Mesenchymal stem cell (in vitro differentiated cells and primary cell): ENCODE measurements around the gene DEFB123. TPM values are rescaled to one million over a fixed set of nuclear protein-coding genes. Genes with fewer than 3 reads are reported as not detected.

Experiments used
- DNase-seq: peaks from one replicate; pipeline ENCODE4 v3.0.0-alpha.2; 2013
- H2AFZ ChIP-seq: one replicate; pipeline ENCODE4 v1.6.1; 2013; ENCODE audit warnings: low read depth, mild to moderate bottlenecking, control low read depth, inconsistent platforms, low read length, moderate library complexity
- H2AK5ac ChIP-seq: 2 replicates; pipeline ENCODE4 v1.6.1; 2013; ENCODE audit warnings: low read length, moderate library complexity, mild to moderate bottlenecking, inconsistent platforms; ENCODE audit not compliant: severe bottlenecking
- H2BK120ac ChIP-seq: one replicate; pipeline ENCODE4 v1.6.1; 2013; ENCODE audit warnings: low read depth, mild to moderate bottlenecking, inconsistent platforms, low read length, moderate library complexity
- H2BK12ac ChIP-seq, 2 experiments: one replicate each; pipeline ENCODE4 v1.6.1; 2013; ENCODE audit warnings: inconsistent platforms in 2 of 2, low read length in 2 of 2, mild to moderate bottlenecking in 2 of 2, moderate library complexity in 2 of 2, control low read depth in 1 of 2
- H2BK15ac ChIP-seq: one replicate; pipeline ENCODE4 v1.6.1; 2013; ENCODE audit warnings: mild to moderate bottlenecking, low read depth, inconsistent platforms; ENCODE audit not compliant: poor library complexity, severe bottlenecking
- H2BK5ac ChIP-seq: 2 replicates; pipeline ENCODE4 v1.6.1; 2013; ENCODE audit warnings: low read depth, mild to moderate bottlenecking, low read length, control low read depth, inconsistent platforms; ENCODE audit not compliant: poor library complexity, severe bottlenecking
- H3K14ac ChIP-seq, 2 experiments: one replicate each; pipeline ENCODE4 v1.6.1; 2013; ENCODE audit warnings: inconsistent platforms in 2 of 2, low read length in 2 of 2, control low read depth in 1 of 2, mild to moderate bottlenecking in 1 of 2, moderate library complexity in 1 of 2
- H3K18ac ChIP-seq, 2 experiments: one replicate each; pipeline ENCODE4 v1.6.1; 2013; ENCODE audit warnings: inconsistent platforms in 2 of 2, low read length in 2 of 2, control low read depth in 1 of 2, low read depth in 1 of 2, mild to moderate bottlenecking in 1 of 2
- H3K23ac ChIP-seq, 2 experiments: one replicate each; pipeline ENCODE4 v1.6.1; 2013; ENCODE audit warnings: inconsistent platforms in 2 of 2, low read length in 2 of 2, mild to moderate bottlenecking in 2 of 2, moderate library complexity in 2 of 2, control low read depth in 1 of 2
- H3K27ac ChIP-seq: 2 replicates; pipeline ENCODE4 v1.5.1; 2013; ENCODE audit warnings: mild to moderate bottlenecking, moderate library complexity, low read length, control low read depth, inconsistent platforms; ENCODE audit not compliant: poor library complexity, severe bottlenecking
- H3K27me3 ChIP-seq, 2 experiments: 2 replicates each; pipeline versions ENCODE4 v1.6.1 to v1.7.0; 2013; ENCODE audit warnings: low read length in 2 of 2, mild to moderate bottlenecking in 2 of 2, moderate library complexity in 2 of 2, control low read depth in 1 of 2, inconsistent platforms in 1 of 2; ENCODE audit not compliant: control insufficient read depth in 1 of 2, insufficient read depth in 1 of 2
- H3K36me3 ChIP-seq, 2 experiments: 2 replicates each; pipeline versions ENCODE4 v1.6.1 to v1.7.0; 2013; ENCODE audit warnings: low read length in 2 of 2, control low read depth in 1 of 2, inconsistent platforms in 1 of 2, low read depth in 1 of 2, mild to moderate bottlenecking in 1 of 2; ENCODE audit not compliant: insufficient read depth in 2 of 2, control insufficient read depth in 1 of 2
- H3K4ac ChIP-seq, 2 experiments: one replicate each; pipeline ENCODE4 v1.6.1; 2013; ENCODE audit warnings: inconsistent platforms in 2 of 2, low read length in 2 of 2, mild to moderate bottlenecking in 2 of 2, moderate library complexity in 2 of 2, control low read depth in 1 of 2, low read depth in 1 of 2
- H3K4me1 ChIP-seq: 2 replicates; pipeline ENCODE4 v1.6.1; 2013; ENCODE audit warnings: low read depth, low read length, control low read depth; ENCODE audit not compliant: control insufficient read depth, insufficient read depth
- H3K4me2 ChIP-seq: 2 replicates; pipeline ENCODE4 v1.6.1; 2013; ENCODE audit warnings: low read length, mild to moderate bottlenecking, inconsistent platforms; ENCODE audit not compliant: poor library complexity, severe bottlenecking
- H3K4me3 ChIP-seq, 2 experiments: 2 replicates each; pipeline versions ENCODE4 v1.5.1 to v1.7.0; 2013; ENCODE audit warnings: low read length in 2 of 2, mild to moderate bottlenecking in 2 of 2, control low read depth in 1 of 2, low read depth in 1 of 2; ENCODE audit not compliant: insufficient read depth in 1 of 2
- H3K79me1 ChIP-seq: replicated peaks from 2 replicates; pipeline ENCODE4 v1.6.1; 2013; ENCODE audit warnings: mild to moderate bottlenecking, control low read depth, low read length, inconsistent platforms; ENCODE audit not compliant: poor library complexity, severe bottlenecking
- H3K9ac ChIP-seq: 2 replicates; pipeline ENCODE4 v1.7.0; 2013; ENCODE audit warnings: mild to moderate bottlenecking, low read length, moderate library complexity
- H3K9me3 ChIP-seq: 2 replicates; pipeline ENCODE4 v1.7.0; 2013; ENCODE audit warnings: mild to moderate bottlenecking, low read length; ENCODE audit not compliant: control insufficient read depth
- H4K8ac ChIP-seq: one replicate; pipeline ENCODE4 v1.6.1; 2013; ENCODE audit warnings: inconsistent platforms, mild to moderate bottlenecking, low read length, moderate library complexity
- H4K91ac ChIP-seq: one replicate; pipeline ENCODE4 v1.6.1; 2013; ENCODE audit warnings: mild to moderate bottlenecking, low read length, inconsistent platforms
- WGBS: methylation state at CpG from one replicate; pipeline ENCODE4 v1.1.7; 2013; ENCODE audit warnings: mixed read lengths; 5-methylcytosine and 5-hydroxymethylcytosine counted together
- polyA plus RNA-seq, 2 experiments: library from polyadenylated mRNA; stranded (reverse); fragments of 200-250 nt; gene quantifications; one replicate each; pipeline ENCODE4 v1.2.3, GENCODE V29; 2013

Gene DEFB123, protein sequence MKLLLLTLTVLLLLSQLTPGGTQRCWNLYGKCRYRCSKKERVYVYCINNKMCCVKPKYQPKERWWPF
- not detected for polyA plus RNA-seq (2013, experiment 1 of 2)
- polyA plus RNA-seq (2013, experiment 2 of 2), result not detected

DNA sequence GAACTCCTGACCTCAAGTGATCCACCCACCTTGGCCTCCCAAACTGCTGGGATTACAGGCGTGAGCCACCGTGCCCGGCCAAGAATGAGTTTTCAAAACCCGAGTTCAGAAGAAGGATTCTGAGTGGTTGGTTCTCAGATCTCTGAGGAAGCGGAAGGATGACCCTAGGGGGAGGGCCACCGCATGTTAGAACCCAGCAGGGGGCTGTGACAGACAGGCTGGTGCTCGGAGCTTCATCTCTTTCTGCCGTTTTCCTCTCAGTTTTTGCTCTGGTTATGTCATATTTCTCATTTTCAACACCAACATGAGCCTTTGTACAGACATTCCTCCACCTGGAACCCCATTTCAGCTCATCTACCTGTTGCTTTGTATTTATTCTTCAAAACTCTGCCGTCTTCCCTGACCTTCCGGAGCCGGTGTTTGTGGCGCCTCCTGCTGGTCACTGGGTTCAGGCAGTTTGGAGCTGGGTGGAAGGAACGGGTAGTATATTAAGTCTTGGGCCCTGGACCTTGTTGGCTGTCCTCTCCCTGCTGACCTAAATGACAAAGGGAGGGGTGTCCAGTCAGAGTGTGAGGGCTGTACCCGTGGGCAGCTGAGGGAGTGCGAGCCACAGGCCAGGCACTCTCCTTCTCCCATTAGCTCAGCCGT lies at the start of gene DEFB123:
DEFB123 (plus strand) TSS at position 621 of the 648 bp plus-strand sequence. CDS start 67 bp downstream, outside the sequence.
- Histone ChIP-seq H3K4me1 (no peaks in the 10 kb centered on the region), H3K4ac (no peak within 1 kb of the TSS), H3K4me3 (no peak within 1 kb of the TSS), H2BK5ac (no peak within 1 kb of the TSS), H3K27me3 (peaks cover 9 to 28% of the 10 kb centered on the region in 2 experiments), H3K9ac (no peak within 1 kb of the TSS), H3K79me1 (no peaks in the 10 kb centered on the region), H3K4me2 (no peak within 1 kb of the TSS), H2BK12ac (no peak within 1 kb of the TSS), H3K9me3 (no peaks in the 10 kb centered on the region), H3K36me3 (no peaks in the 10 kb centered on the region), H3K18ac (no peak within 1 kb of the TSS), H2AFZ (no peak within 1 kb of the TSS), H2AK5ac (no peak within 1 kb of the TSS), H2BK120ac (no peak within 1 kb of the TSS), H2BK15ac (no peak within 1 kb of the TSS), H4K8ac (no peak within 1 kb of the TSS), H4K91ac (no peak within 1 kb of the TSS), H3K27ac (no peak within 1 kb of the TSS), H3K23ac (no peak within 1 kb of the TSS), H3K14ac (no peak within 1 kb of the TSS)
- WGBS, result 79% methylated on average over 16 of the region's 16 CpGs
- no peak for DNase-seq

DNA sequence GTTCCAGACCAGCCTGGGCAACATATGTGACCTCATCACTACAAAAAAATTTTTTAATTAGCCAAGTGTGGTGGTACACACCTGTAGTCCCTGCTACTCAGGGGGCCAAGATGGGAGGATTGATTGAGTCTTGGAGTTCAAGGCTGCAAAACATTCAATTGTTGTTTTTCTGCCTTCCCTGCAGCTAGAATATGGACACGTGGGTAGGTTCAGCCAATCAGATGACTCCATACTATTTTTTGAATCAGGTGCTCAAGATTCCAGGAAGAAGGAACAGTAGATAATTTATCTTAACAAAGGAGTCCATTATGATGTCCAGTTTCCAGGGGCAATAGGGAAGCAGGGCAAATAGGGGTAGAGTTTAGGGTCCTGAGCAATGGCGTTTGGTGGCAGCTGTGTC lies 47.6 kb upstream of the DEFB123 start:
- H3K79me1 ChIP-seq, result no peaks in the 10 kb centered on the region
- H2BK5ac ChIP-seq, result no peak overlapping the region
- no peak overlapping the region for H3K18ac ChIP-seq
- no peak overlapping the region for H3K27ac ChIP-seq
- no peak overlapping the region for H2BK120ac ChIP-seq
- no peak overlapping the region for H3K23ac ChIP-seq
- H3K14ac ChIP-seq, result no peak overlapping the region
- no peaks in the 10 kb centered on the region for H3K9me3 ChIP-seq
- no peaks in the 10 kb centered on the region for H3K36me3 ChIP-seq
- DNase-seq, result no peak
- no peaks in the 10 kb centered on the region for H3K4me1 ChIP-seq
- H3K4ac ChIP-seq, result no peak overlapping the region
- H3K27me3 ChIP-seq, result no peaks in the 10 kb centered on the region
- H3K9ac ChIP-seq, result no peak overlapping the region
- H4K91ac ChIP-seq, result no peak overlapping the region
- 39% methylated on average over 2 of the region's 2 CpGs for WGBS
- no peak overlapping the region for H2AK5ac ChIP-seq
- no peak overlapping the region for H3K4me2 ChIP-seq
- no peak overlapping the region for H2AFZ ChIP-seq
- H4K8ac ChIP-seq, result no peak overlapping the region
- no peak overlapping the region for H2BK15ac ChIP-seq
- H2BK12ac ChIP-seq, result no peak overlapping the region
- H3K4me3 ChIP-seq, result no peak overlapping the region

DNA sequence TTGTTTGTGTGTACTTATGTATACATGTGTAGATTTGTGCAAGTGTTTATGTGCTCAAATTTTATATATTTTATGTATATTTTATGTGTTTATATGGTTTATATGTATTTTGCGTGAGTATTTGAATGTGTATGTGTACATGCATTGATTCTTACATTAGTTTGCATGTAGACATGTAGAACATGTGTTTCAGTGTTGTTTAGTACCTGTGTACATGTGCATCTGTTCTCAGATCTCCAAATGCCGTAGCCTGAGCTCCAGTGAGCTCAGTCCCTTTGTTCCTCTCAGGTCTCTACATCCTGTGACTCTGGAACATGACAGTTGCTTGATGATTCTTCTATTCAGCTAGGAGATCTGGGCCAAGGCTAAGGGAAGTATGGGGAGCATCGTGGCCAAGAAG lies 45.5 kb upstream of the DEFB123 start:
- Histone ChIP-seq H3K79me1 (no peaks in the 10 kb centered on the region), H3K14ac (no peak overlapping the region), H3K4me2 (no peak overlapping the region), H4K91ac (no peak overlapping the region), H3K4me3 (no peak overlapping the region), H4K8ac (no peak overlapping the region), H3K9ac (no peak overlapping the region), H3K27me3 (no peaks in the 10 kb centered on the region), H2BK5ac (no peak overlapping the region), H3K9me3 (no peaks in the 10 kb centered on the region), H2AFZ (no peak overlapping the region), H2BK15ac (no peak overlapping the region), H2BK120ac (no peak overlapping the region), H3K18ac (no peak overlapping the region), H3K4ac (no peak overlapping the region), H2AK5ac (no peak overlapping the region), H2BK12ac (no peak overlapping the region), H3K4me1 (no peaks in the 10 kb centered on the region), H3K27ac (no peak overlapping the region), H3K36me3 (no peaks in the 10 kb centered on the region), H3K23ac (no peak overlapping the region)
- WGBS, result 33% methylated on average over 3 of the region's 3 CpGs
- no peak for DNase-seq

DNA sequence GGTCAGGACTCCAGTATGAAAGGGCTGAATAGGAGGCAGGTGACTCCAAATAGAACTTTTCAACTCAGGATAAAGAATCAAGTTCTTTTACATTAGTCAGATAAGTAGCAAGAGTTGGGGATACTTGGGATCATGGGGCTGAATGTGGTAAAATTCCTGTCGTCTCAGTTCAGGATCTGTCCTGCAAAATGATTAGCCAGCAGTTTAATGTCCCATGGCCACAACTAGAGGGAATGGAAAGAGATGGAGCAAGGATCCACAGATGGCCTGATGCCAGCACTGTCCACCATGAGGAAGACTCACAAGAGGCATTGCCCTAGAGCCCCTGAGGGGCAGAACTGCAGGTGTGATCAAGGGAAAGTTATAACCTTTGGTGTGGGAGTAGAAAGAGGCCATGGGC lies 36.5 kb upstream of the DEFB123 start:
- no peak overlapping the region for H2AFZ ChIP-seq
- H3K23ac ChIP-seq, result no peak overlapping the region
- H2BK12ac ChIP-seq, result no peak overlapping the region
- H3K4ac ChIP-seq, result no peak overlapping the region
- no peak overlapping the region for H3K4me3 ChIP-seq
- H3K79me1 ChIP-seq, result no peaks in the 10 kb centered on the region
- H2BK15ac ChIP-seq, result no peak overlapping the region
- H4K91ac ChIP-seq, result no peak overlapping the region
- no peak overlapping the region for H3K4me2 ChIP-seq
- no peaks in the 10 kb centered on the region for H3K9me3 ChIP-seq
- no peak for DNase-seq
- H3K36me3 ChIP-seq, result no peaks in the 10 kb centered on the region
- H2BK120ac ChIP-seq, result no peak overlapping the region
- no peak overlapping the region for H3K14ac ChIP-seq
- 49% methylated on average over 1 of the region's 1 CpG for WGBS
- no peak overlapping the region for H2BK5ac ChIP-seq
- no peak overlapping the region for H2AK5ac ChIP-seq
- no peak overlapping the region for H4K8ac ChIP-seq
- no peaks in the 10 kb centered on the region for H3K4me1 ChIP-seq
- no peak overlapping the region for H3K9ac ChIP-seq
- no peak overlapping the region for H3K27ac ChIP-seq
- no peaks in the 10 kb centered on the region for H3K27me3 ChIP-seq
- no peak overlapping the region for H3K18ac ChIP-seq
